Chondrocyte (in vitro differentiated cells): ENCODE data around the gene INO80. TPM values are rescaled to one million over a fixed set of nuclear protein-coding genes. Genes with fewer than 3 reads are reported as not detected.
A peak's percentile ranks its signal among the peaks of the same experiment; 100 is the strongest.

ENCODE experiments used
- DNase-seq: peaks from one replicate; pipeline ENCODE4 v3.0.0; 2021; ENCODE audit warnings: mixed read lengths, low spot score
- H3K27ac Mint-ChIP-seq: one replicate; pipeline ENCODE4 v1.8.0; 2021; ENCODE audit warnings: mild to moderate bottlenecking, moderate library complexity, mixed read lengths; ENCODE audit not compliant: unreplicated experiment
- H3K27me3 Mint-ChIP-seq: 2 replicates; pipeline ENCODE4 v1.8.0; 2021; ENCODE audit warnings: low read depth, mixed read lengths
- H3K36me3 Mint-ChIP-seq: 2 replicates; pipeline ENCODE4 v1.8.0; 2021; ENCODE audit warnings: low read depth, mixed read lengths
- H3K4me1 Mint-ChIP-seq: 2 replicates; pipeline ENCODE4 v1.8.0; 2021; ENCODE audit warnings: low read depth, mild to moderate bottlenecking, mixed read lengths
- H3K4me3 Mint-ChIP-seq: one replicate; pipeline ENCODE4 v1.8.0; 2021; ENCODE audit warnings: mild to moderate bottlenecking, moderate library complexity, mixed read lengths; ENCODE audit not compliant: unreplicated experiment
- H3K9me3 Mint-ChIP-seq: 2 replicates; pipeline ENCODE4 v1.8.0; 2021; ENCODE audit warnings: low read depth, mixed read lengths
- total RNA-seq: library from RNA; stranded (reverse); gene quantifications from 3 replicates; pipeline ENCODE4 v1.2.1, GENCODE V29; 2021
- TF ChIP-seq, protein P1 (sequence below): fragments of 200-600 bp; sonication (generic); IDR thresholded peaks from 2 replicates; pipeline ENCODE4 v1.5.0; 2021; ENCODE audit warnings: antibody characterized with exemption, mild to moderate bottlenecking, moderate library complexity

Gene INO80
- total RNA-seq, 1 donor from 2014 or later = 16.6 TPM

DNA sequence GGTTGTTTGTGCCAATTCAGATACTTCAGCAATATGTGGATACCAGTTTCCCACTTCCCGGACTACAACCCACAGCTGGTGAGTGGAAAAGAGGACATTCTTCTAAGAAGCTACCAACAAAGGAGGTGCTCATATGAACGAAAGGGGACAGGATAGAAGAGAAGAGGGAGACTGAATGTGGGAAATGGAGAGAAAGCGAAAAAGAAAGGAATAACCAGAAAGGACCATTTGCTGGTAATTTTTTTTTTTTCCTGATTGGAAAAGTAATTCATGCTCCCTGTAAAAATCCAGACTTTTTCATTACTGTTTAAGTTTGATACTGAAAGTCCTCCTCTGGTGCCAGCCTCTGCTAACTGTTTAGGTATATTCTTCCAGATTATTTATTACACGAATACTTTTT lies 164.3 kb downstream of the INO80 start:
- Mint-ChIP-seq H3K4me1 (peaks cover 41% of the 10 kb centered on the region), H3K36me3 (peaks cover 14% of the 10 kb centered on the region), H3K27ac (peak overlapping the region; percentile 97), H3K27me3 (no peaks in the 10 kb centered on the region), H3K9me3 (no peaks in the 10 kb centered on the region), H3K4me3 (peak overlapping the region; percentile 93)
- TF ChIP-seq, protein P1, sequence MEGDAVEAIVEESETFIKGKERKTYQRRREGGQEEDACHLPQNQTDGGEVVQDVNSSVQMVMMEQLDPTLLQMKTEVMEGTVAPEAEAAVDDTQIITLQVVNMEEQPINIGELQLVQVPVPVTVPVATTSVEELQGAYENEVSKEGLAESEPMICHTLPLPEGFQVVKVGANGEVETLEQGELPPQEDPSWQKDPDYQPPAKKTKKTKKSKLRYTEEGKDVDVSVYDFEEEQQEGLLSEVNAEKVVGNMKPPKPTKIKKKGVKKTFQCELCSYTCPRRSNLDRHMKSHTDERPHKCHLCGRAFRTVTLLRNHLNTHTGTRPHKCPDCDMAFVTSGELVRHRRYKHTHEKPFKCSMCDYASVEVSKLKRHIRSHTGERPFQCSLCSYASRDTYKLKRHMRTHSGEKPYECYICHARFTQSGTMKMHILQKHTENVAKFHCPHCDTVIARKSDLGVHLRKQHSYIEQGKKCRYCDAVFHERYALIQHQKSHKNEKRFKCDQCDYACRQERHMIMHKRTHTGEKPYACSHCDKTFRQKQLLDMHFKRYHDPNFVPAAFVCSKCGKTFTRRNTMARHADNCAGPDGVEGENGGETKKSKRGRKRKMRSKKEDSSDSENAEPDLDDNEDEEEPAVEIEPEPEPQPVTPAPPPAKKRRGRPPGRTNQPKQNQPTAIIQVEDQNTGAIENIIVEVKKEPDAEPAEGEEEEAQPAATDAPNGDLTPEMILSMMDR = no peak
- no peak for DNase-seq

DNA sequence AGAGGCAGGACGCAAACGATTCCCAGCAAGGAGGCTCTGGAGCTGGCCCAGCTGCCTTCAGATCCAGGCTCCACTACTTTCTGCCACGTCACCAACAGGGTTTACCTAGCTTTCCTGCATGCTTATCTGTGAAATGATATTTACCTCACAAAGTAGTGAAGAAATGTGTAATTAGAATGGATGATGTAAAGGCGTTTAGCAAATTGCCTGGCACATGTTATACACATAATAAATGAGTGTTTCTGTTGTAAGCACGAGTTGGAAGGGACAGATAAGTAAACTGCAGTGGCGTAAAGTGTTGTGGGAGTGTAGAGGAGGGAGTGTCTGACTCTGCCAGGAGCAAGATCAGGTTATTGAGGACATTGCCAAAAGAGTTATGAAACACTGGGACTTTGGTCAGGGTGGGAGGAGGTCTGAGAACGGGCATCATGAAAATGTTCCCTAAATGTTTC lies 166.3 kb downstream of the INO80 start:
- Mint-ChIP-seq H3K27ac (no peak overlapping the region), H3K27me3 (no peaks in the 10 kb centered on the region), H3K4me1 (peaks cover 23% of the 10 kb centered on the region), H3K36me3 (peaks cover 8% of the 10 kb centered on the region), H3K9me3 (no peaks in the 10 kb centered on the region), H3K4me3 (no peak overlapping the region)
- TF ChIP-seq, protein P1 = no peak
- no peak for DNase-seq

DNA sequence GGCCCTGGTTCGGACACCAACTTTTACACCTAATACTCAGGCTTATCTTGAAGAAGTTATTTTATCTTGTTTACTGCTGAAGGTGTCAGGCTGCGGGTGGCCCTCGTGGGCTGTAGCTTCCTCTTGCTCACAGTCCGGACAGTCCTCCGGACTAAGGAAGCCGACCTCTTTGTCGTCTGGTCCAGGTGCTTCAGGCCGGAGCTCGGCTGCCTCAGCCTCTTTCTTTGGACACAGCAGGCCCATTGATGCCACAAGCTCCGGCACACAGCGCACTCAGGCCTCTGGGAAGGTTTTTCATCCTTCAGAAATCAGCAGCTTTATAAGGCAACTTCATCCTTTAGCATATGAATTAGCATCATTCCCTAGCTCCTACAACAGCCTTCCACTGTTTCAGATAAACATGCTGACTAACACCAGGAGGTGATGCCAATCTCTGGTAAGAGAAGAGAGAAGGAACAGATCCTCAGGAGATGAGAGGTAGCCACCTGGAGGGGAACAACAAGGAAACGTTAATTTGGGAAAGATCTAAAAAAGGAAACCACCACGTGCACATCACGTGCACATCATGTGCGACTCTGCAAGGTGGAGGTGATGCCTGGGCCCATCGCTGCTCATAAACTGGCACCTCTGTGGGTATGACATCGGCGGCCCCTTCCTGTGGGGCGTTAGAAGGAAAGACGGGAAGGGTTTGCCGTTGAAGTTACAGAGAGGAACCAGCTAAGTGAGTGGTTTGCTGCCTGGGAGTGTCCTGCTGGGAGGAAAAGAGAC lies 167.2 kb downstream of the INO80 start:
- no peaks in the 10 kb centered on the region for H3K9me3 Mint-ChIP-seq
- H3K4me1 Mint-ChIP-seq = peaks cover 14% of the 10 kb centered on the region
- no peak overlapping the region for H3K4me3 Mint-ChIP-seq
- DNase-seq = no peak
- TF ChIP-seq, protein P1 = no peak
- H3K36me3 Mint-ChIP-seq = peaks cover 2% of the 10 kb centered on the region
- H3K27me3 Mint-ChIP-seq = no peaks in the 10 kb centered on the region
- no peak overlapping the region for H3K27ac Mint-ChIP-seq

DNA sequence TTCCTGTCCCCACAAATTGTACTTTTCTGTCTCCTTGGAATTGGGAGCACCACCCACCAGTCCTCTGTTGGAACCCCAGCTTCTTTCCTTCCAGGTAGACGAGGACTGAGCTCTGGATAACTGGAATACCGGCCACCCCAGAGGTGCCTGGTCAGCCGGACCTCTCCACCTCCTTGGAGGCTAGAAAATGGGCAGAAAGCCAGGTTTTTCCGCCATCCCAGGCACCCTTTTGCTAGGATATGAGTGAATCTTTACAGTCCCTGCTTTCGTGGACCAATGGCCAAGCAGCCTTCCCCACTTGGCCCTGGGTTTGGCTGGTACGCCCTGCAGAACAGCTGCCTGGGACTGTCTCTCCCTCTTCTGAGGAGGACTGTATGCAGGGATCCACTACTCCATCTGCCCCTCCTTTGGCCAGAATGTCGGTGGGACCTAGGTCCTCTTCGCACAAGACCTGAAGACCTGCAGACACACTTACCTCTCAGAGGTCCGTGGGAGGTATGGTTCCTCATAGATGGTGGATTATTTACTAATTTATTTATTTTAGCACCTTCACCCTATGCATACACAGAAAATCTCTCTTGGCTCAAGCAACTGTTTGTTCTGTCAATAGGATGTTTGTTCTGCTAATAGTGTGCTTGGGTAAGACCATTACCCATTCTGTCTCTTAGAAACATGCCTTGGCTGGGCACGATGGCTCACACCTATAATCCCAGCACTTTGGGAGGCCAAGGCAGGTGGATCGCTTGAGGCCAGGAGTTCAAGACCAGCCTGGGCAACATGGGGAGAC lies 171.4 kb downstream of the INO80 start:
- DNase-seq = no peak
- TF ChIP-seq, protein P1 = no peak
- Mint-ChIP-seq H3K27me3 (no peaks in the 10 kb centered on the region), H3K36me3 (no peaks in the 10 kb centered on the region), H3K4me3 (no peak overlapping the region), H3K27ac (no peak overlapping the region), H3K9me3 (no peaks in the 10 kb centered on the region), H3K4me1 (peaks cover 21% of the 10 kb centered on the region)

DNA sequence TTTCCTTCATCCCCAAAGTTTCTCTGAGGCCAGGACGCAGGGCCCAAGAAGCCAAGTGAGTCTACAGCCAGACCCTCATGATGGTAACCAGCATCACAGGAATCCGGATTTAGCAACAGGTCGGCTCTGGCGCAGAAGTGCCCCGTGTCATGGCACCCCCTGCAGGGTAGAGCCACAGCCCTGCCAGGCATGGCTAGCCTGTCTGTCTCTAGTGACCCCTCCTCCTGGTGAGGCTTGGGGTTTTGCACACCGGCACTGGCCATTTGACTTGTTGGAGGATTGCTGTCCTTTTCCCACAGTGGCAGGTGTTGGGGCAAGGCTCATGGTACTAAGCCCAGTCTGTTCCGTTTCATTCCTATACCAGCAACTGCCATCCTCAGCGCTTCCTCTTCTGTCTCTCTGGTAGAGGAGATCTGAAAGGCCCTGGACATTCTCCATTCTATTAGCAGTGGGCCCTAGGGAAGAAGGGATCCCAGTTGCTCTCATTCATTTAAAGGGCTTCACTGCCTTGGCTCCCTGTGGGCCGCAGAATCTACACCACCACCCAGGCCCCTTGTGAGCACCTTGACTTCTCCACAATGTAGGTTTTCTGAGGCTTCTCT lies 172.2 kb downstream of the INO80 start:
- no peaks in the 10 kb centered on the region for H3K36me3 Mint-ChIP-seq
- H3K27ac Mint-ChIP-seq = no peak overlapping the region
- no peaks in the 10 kb centered on the region for H3K27me3 Mint-ChIP-seq
- DNase-seq = no peak
- H3K4me3 Mint-ChIP-seq = no peak overlapping the region
- TF ChIP-seq, protein P1 = no peak
- H3K9me3 Mint-ChIP-seq = no peaks in the 10 kb centered on the region
- peaks cover 21% of the 10 kb centered on the region for H3K4me1 Mint-ChIP-seq
